Kidney epithelial cell (primary cell): Measurements from ENCODE around the gene PTPN1. TPM values are rescaled to one million over a fixed set of nuclear protein-coding genes. Genes with fewer than 3 reads are reported as not detected.
"Not testable (repeated sequence)": the region's sequence is repeated elsewhere in the genome, so short reads cannot be mapped to it uniquely, and the experiment has no call there.

Experiments
- DNase-seq: peaks from one replicate; pipeline ENCODE4 v3.0.0-alpha.2; 2010; ENCODE audit warnings: low read depth
- H3K27me3 ChIP-seq: 2 replicates; pipeline ENCODE4 v1.6.0; 2011; ENCODE audit warnings: low read length; ENCODE audit not compliant: control insufficient read depth, insufficient read depth
- H3K36me3 ChIP-seq: 2 replicates; pipeline ENCODE4 v1.5.1; 2011; ENCODE audit warnings: low read length; ENCODE audit not compliant: control insufficient read depth, insufficient read depth
- H3K4me3 ChIP-seq: 2 replicates; pipeline ENCODE4 v1.5.1; 2011; ENCODE audit warnings: low read depth, mild to moderate bottlenecking, control low read depth, low read length
- total RNA-seq: library from RNA; depleted of rRNA; stranded (reverse); fragments of >200 nt; gene quantifications from 2 replicates; pipeline ENCODE4 v1.2.3, GENCODE V29; 2015
- TF ChIP-seq, protein P1 (sequence below): IDR thresholded peaks from 2 replicates; pipeline ENCODE4 v1.5.1; 2011; ENCODE audit warnings: mild to moderate bottlenecking, moderate library complexity, low read length, control low read depth, inconsistent platforms; ENCODE audit not compliant: insufficient read depth, poor library complexity, severe bottlenecking

The PTPN1 gene
- total RNA-seq, 1 donor from 2014 or later = 36.9 TPM

DNA sequence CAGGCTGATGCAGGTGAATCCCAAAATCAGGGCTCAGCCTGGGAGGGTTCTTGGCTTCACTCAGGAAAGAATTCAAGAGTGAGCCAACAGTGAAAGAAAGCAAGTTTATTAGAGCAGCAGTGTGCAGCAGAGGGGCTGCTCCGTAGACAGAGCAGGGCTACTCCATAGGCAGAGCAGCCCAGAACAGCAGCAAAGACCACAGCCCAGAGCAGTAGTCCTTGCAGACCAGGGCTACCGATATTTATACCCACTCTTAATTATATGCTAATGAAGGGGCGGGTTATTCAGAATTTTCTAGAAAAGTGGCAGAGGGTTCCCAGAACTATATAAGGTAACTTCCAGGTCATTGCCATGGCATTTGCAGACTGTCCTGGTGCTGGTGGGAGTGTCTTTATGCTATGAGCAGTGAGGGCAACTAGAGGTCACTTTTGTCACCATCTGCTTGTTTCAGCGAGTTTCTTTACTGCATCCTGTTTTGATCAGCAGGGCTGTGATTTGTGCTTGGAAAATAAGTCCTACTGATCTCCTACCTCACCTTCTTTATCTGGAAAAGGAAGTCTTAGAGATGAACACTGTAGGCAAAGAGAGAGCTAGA, 39.8 kb upstream of the PTPN1 start:
- no peaks in the 10 kb centered on the region for H3K36me3 ChIP-seq
- H3K4me3 ChIP-seq = no peak overlapping the region
- H3K27me3 ChIP-seq = no peaks in the 10 kb centered on the region
- DNase-seq = no peak
- TF ChIP-seq, protein P1, sequence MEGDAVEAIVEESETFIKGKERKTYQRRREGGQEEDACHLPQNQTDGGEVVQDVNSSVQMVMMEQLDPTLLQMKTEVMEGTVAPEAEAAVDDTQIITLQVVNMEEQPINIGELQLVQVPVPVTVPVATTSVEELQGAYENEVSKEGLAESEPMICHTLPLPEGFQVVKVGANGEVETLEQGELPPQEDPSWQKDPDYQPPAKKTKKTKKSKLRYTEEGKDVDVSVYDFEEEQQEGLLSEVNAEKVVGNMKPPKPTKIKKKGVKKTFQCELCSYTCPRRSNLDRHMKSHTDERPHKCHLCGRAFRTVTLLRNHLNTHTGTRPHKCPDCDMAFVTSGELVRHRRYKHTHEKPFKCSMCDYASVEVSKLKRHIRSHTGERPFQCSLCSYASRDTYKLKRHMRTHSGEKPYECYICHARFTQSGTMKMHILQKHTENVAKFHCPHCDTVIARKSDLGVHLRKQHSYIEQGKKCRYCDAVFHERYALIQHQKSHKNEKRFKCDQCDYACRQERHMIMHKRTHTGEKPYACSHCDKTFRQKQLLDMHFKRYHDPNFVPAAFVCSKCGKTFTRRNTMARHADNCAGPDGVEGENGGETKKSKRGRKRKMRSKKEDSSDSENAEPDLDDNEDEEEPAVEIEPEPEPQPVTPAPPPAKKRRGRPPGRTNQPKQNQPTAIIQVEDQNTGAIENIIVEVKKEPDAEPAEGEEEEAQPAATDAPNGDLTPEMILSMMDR = no peak

DNA sequence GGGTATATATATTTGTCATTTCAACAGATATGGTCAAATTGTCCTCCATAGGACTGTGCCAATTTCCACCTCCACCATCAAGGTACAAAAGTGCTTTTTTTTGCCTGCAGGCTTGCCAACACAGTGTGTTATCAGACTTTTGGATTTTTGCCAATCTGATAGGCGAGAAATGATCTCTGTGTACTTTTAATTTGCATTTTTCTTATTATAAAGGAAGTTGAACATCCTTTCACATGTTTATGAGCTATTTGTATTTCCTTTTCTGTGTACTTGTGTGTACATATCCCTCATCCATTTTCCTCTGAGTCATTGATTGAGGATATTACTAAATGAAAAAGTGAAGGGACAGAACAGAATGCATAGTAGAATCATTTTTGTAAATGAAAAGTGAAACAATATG, 39.0 kb upstream of the PTPN1 start:
- TF ChIP-seq, protein P1 = no peak
- Histone ChIP-seq H3K4me3 (no peak overlapping the region), H3K36me3 (no peaks in the 10 kb centered on the region), H3K27me3 (no peaks in the 10 kb centered on the region)
- DNase-seq = no peak

DNA sequence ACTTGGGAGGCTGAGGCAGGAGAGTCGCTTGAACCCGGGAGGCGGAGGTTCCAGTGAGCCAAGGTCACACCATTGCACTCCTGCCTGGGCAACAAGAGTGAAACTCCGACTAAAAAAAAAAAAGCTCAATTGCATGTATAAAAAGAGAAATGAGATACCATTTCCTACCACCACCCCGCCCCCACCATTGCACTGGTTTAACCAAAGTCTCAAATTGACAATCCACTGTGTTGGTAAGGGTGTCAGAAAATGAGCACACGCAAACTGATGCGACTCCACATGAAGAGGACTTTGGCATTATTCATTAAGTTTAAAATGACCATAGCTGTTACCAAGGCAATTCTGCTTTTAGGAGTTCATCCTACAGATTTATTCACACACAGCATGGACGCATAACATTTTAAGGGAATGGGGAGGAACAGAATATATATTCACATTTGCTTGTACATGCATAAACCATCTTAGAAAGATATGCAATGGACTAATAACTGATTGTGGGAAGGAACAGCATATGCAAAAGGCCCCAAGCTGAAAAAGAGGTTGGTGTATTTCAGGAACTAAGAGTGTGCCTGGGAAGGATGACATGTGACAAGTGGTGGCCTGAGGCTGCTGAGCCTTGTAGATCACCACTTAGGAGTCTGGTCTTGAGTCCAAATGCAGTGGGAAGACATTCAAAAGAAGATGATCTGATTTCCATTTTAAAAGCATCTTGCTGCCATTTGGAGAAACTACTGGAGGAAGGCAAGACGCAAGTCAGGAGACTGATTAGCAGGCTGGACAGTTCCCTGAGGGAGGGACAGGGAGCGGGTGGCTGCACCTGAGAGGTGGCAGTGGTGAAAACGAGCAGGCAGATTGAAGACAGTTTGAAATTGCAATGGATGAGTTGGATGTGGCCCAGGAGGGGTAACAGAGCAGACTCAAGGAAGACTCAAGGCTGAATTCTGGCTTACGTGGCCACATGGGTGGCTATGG, 37.2 kb upstream of the PTPN1 start:
- TF ChIP-seq, protein P1 = no peak
- H3K27me3 ChIP-seq = no peaks in the 10 kb centered on the region
- no peak for DNase-seq
- no peak overlapping the region for H3K4me3 ChIP-seq
- H3K36me3 ChIP-seq = no peaks in the 10 kb centered on the region

DNA sequence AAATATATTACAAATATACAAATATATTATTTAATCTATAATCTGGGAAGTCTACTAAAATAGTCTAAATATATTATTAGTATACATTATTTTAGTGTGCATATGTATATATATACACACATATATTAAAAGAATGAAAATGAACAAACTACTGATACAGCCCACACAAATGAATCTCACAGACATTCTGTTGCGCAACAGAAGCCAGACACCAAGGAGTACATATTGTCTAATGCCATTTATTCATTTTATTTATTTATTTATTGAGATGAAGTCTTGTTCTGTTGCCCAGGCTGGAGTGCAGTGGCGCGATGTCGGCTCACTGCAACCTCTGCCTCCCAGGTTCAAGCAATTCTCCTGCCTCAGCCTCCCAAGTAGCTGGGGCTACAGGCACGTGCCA, 35.8 kb upstream of the PTPN1 start:
- not testable (repeated sequence) for DNase-seq, H3K4me3 ChIP-seq, H3K36me3 ChIP-seq, H3K27me3 ChIP-seq

DNA sequence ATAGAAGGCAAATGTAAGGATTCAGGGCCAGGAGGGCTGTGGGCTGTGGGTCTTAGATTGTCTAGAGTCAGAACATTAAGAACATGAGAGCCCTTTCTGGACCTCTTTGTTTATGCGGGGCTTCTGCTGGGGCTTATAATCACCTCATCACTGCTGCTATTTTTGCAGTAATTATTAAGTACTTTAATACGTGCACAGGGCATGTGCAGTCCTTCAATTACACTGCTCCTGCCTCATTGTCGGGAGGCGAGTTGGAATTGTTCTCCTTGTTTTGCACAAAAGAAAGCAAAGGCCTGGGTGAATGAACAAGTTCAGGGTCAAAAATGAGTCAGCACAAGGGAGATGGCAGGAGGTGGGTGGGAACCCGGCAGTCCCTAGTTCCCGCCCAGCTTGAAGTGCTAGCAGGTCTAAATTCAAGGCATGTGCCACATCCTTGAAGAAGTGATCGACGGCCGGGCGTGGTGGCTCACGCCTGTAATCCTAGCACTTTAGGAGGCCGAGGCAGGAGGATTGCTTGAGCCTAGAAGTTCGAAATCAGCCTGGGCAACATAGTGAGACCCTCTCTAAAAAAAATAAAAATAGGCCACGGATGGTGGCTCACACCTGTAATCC, 34.4 kb upstream of the PTPN1 start:
- TF ChIP-seq, protein P1 = no peak
- no peak overlapping the region for H3K4me3 ChIP-seq
- peak; percentile 52 for DNase-seq
- H3K27me3 ChIP-seq = no peaks in the 10 kb centered on the region
- H3K36me3 ChIP-seq = no peaks in the 10 kb centered on the region

DNA sequence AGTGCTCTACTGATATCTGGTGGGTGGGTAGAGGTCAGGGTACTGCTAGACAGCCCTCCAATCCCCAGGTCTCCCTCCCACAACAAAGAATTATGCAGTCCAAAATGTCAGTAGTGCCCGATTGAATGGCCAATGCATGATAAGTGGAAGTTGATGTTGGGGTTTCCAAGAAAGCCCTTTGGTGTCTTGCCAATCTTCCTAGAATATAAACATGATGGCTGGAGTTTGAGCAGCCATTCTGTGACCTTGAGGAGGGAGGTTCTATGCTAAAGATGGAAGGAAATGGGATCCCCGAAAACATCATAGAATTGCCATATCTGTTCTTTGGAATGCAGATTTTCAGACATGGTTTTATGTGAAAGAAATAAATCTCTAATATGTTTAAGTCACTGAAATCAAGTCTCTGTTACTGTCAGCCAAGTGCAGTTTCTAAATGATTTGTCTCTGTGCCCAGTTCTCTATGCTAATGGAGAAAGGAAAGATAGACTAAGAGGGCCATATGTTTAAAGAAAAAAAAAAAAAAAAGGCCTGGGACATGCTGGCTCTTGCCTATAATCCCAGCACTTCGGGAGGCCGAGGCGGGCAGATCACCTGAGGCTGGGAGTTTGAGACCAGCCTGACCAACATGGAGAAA, 32.8 kb upstream of the PTPN1 start:
- DNase-seq = no peak
- Histone ChIP-seq H3K27me3 (no peaks in the 10 kb centered on the region), H3K36me3 (no peaks in the 10 kb centered on the region), H3K4me3 (no peak overlapping the region)
- TF ChIP-seq, protein P1 = no peak
